ENCODE measurements around the gene ZNF165. TPM values are rescaled to one million over a fixed set of nuclear protein-coding genes. Genes with fewer than 3 reads are reported as not detected.

Gene ZNF165
- total and polyA plus RNA-seq, 2 of the 13 experiments (the other 11 are each of a cell fraction or from before 2014, with no cell fraction given), result 0.58 to 8.6 TPM

DNA sequence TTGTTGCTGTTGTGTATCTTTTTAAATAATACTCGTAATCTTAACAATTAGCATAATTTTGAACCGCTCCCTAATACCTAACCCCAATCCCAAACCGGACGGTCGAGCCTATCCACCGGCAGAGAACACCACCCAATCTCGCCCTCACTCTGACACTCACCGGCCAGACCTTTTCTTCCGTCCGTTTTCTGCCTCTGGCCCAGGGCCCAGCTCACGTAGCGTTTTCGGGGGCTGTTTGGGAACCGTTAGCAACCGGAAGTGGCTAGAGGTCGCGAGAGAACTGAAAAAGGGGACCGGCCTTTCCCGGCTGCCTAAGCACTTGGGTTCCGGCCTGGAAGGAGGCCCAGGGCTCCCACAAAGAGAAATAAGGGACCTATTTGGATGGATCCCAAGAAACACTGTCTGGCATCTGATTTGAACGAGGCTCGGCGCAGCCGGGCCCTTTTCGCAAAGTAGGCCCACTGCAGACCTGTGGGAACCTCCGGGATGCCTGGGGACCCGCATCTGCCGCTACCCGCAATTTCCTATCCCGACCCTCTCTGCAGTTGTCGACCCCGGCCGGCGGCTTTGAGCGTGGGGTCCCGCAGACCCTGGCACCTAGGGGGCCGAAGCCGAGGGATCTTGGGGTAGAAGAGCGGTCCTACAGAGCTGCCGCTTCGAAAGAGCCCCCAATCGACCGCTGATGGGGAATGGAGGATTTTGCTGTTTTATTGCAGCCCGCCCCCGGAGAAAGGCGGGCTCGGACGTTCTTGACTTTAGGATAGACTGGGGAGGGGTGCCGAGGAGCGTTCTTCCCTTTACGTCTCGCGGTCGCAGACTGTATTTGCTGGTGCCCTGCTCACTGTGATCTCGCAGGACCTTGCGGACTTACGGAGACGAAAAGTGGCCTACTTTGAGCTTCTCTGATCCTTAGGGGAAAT lies 56.5 kb downstream of the ZNF165 start (continued):
- TF ChIP-seq ATF1 (CRISPR knock-in tag; IDR thresholded peaks at IDR 0.05) (peak; percentile 80), RFX3 (CRISPR knock-in tag; IDR thresholded peaks at IDR 0.05) (0 out of 2 replicates have a peak, but pooled peaks have one; percentile 12), ZNF570 (CRISPR knock-in tag; IDR thresholded peaks at IDR 0.05; ENCODE audit: borderline replicate concordance) (no peak; the same call in 1 of the 2 replicates), ZNF282 (IDR thresholded peaks at IDR 0.05; ENCODE audit: partially characterized antibody) (no peak), ZFP1 (CRISPR knock-in tag; IDR thresholded peaks at IDR 0.05) (peak; percentile 88), TMF1 (CRISPR knock-in tag; IDR thresholded peaks at IDR 0.05; ENCODE audit: low read depth) (peak; percentile 59; the same call in 1 of the 2 replicates), ZNF75D (CRISPR knock-in tag; IDR thresholded peaks at IDR 0.05; ENCODE audit: borderline replicate concordance) (no peak; the same call in 1 of the 2 replicates), NFRKB (IDR thresholded peaks at IDR 0.05) (no peak), GATAD2A (CRISPR knock-in tag; IDR thresholded peaks at IDR 0.05) (peak; percentile 84), RARA (CRISPR knock-in tag; IDR thresholded peaks at IDR 0.05) (peak; percentile 69), EEA1 (CRISPR knock-in tag; IDR thresholded peaks at IDR 0.05; ENCODE audit: borderline replicate concordance) (peak; percentile 55)
- TF ChIP-seq, protein P1, sequence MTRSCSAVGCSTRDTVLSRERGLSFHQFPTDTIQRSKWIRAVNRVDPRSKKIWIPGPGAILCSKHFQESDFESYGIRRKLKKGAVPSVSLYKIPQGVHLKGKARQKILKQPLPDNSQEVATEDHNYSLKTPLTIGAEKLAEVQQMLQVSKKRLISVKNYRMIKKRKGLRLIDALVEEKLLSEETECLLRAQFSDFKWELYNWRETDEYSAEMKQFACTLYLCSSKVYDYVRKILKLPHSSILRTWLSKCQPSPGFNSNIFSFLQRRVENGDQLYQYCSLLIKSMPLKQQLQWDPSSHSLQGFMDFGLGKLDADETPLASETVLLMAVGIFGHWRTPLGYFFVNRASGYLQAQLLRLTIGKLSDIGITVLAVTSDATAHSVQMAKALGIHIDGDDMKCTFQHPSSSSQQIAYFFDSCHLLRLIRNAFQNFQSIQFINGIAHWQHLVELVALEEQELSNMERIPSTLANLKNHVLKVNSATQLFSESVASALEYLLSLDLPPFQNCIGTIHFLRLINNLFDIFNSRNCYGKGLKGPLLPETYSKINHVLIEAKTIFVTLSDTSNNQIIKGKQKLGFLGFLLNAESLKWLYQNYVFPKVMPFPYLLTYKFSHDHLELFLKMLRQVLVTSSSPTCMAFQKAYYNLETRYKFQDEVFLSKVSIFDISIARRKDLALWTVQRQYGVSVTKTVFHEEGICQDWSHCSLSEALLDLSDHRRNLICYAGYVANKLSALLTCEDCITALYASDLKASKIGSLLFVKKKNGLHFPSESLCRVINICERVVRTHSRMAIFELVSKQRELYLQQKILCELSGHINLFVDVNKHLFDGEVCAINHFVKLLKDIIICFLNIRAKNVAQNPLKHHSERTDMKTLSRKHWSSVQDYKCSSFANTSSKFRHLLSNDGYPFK (CRISPR knock-in tag; IDR thresholded peaks at IDR 0.05; ENCODE audit: borderline replicate concordance), result peak; percentile 94; the same call in 1 of the 2 replicates
- TF ChIP-seq, protein P2, sequence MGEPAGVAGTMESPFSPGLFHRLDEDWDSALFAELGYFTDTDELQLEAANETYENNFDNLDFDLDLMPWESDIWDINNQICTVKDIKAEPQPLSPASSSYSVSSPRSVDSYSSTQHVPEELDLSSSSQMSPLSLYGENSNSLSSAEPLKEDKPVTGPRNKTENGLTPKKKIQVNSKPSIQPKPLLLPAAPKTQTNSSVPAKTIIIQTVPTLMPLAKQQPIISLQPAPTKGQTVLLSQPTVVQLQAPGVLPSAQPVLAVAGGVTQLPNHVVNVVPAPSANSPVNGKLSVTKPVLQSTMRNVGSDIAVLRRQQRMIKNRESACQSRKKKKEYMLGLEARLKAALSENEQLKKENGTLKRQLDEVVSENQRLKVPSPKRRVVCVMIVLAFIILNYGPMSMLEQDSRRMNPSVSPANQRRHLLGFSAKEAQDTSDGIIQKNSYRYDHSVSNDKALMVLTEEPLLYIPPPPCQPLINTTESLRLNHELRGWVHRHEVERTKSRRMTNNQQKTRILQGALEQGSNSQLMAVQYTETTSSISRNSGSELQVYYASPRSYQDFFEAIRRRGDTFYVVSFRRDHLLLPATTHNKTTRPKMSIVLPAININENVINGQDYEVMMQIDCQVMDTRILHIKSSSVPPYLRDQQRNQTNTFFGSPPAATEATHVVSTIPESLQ (CRISPR knock-in tag; conservative IDR thresholded peaks at IDR 0.05), result no peak; the same call in 1 of the 2 replicates
- TF ChIP-seq, protein P3, sequence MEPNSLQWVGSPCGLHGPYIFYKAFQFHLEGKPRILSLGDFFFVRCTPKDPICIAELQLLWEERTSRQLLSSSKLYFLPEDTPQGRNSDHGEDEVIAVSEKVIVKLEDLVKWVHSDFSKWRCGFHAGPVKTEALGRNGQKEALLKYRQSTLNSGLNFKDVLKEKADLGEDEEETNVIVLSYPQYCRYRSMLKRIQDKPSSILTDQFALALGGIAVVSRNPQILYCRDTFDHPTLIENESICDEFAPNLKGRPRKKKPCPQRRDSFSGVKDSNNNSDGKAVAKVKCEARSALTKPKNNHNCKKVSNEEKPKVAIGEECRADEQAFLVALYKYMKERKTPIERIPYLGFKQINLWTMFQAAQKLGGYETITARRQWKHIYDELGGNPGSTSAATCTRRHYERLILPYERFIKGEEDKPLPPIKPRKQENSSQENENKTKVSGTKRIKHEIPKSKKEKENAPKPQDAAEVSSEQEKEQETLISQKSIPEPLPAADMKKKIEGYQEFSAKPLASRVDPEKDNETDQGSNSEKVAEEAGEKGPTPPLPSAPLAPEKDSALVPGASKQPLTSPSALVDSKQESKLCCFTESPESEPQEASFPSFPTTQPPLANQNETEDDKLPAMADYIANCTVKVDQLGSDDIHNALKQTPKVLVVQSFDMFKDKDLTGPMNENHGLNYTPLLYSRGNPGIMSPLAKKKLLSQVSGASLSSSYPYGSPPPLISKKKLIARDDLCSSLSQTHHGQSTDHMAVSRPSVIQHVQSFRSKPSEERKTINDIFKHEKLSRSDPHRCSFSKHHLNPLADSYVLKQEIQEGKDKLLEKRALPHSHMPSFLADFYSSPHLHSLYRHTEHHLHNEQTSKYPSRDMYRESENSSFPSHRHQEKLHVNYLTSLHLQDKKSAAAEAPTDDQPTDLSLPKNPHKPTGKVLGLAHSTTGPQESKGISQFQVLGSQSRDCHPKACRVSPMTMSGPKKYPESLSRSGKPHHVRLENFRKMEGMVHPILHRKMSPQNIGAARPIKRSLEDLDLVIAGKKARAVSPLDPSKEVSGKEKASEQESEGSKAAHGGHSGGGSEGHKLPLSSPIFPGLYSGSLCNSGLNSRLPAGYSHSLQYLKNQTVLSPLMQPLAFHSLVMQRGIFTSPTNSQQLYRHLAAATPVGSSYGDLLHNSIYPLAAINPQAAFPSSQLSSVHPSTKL (CRISPR knock-in tag; IDR thresholded peaks at IDR 0.05), result peak; percentile 83
- TF ChIP-seq, protein P4, sequence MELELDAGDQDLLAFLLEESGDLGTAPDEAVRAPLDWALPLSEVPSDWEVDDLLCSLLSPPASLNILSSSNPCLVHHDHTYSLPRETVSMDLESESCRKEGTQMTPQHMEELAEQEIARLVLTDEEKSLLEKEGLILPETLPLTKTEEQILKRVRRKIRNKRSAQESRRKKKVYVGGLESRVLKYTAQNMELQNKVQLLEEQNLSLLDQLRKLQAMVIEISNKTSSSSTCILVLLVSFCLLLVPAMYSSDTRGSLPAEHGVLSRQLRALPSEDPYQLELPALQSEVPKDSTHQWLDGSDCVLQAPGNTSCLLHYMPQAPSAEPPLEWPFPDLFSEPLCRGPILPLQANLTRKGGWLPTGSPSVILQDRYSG (CRISPR knock-in tag; IDR thresholded peaks at IDR 0.05), result no peak
- TF ChIP-seq, protein P5, sequence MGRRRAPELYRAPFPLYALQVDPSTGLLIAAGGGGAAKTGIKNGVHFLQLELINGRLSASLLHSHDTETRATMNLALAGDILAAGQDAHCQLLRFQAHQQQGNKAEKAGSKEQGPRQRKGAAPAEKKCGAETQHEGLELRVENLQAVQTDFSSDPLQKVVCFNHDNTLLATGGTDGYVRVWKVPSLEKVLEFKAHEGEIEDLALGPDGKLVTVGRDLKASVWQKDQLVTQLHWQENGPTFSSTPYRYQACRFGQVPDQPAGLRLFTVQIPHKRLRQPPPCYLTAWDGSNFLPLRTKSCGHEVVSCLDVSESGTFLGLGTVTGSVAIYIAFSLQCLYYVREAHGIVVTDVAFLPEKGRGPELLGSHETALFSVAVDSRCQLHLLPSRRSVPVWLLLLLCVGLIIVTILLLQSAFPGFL (CRISPR knock-in tag; IDR thresholded peaks at IDR 0.05), result no peak
- TF ChIP-seq, protein P6, sequence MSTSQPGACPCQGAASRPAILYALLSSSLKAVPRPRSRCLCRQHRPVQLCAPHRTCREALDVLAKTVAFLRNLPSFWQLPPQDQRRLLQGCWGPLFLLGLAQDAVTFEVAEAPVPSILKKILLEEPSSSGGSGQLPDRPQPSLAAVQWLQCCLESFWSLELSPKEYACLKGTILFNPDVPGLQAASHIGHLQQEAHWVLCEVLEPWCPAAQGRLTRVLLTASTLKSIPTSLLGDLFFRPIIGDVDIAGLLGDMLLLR (CRISPR knock-in tag; IDR thresholded peaks at IDR 0.05), result peak; percentile 63; the same call in 1 of the 2 replicates

Data from HepG2 (cell line).